Tibial nerve (tissue), 3 donors: ENCODE measurements around the gene SLC9A5.

ENCODE experiments used
- EP300 ChIP-seq, 2 donors: sonication (generic); formaldehyde crosslinking; IDR thresholded peaks; one replicate each; pipeline ENCODE4 v1.6.1; 2017; ENCODE audit warnings: antibody characterized with exemption in 2 of 2, mild to moderate bottlenecking in 1 of 2
- POLR2A ChIP-seq, 2 donors: fragments of 450-650 bp; IDR thresholded peaks; one replicate each; pipeline ENCODE4 v1.6.1; 2017; ENCODE audit warnings: antibody characterized with exemption in 2 of 2, mild to moderate bottlenecking in 2 of 2, moderate library complexity in 2 of 2

GRCh38 chr16:67265834-67266233 is 17.1 kb downstream of the SLC9A5 start:
- no peak for TF ChIP-seq POLR2A (IDR thresholded peaks at IDR 0.05)
- TF ChIP-seq EP300 (IDR thresholded peaks at IDR 0.05), result no peak
